Fibroblast of villous mesenchyme (primary cell): ENCODE measurements around the gene RBM28. TPM values are rescaled to one million over a fixed set of nuclear protein-coding genes. Genes with fewer than 3 reads are reported as not detected.

Experiments used
- DNase-seq: peaks from one replicate; pipeline ENCODE4 v3.0.0-alpha.2; 2010; ENCODE audit warnings: low read depth
- H3K4me3 ChIP-seq: 2 replicates; pipeline ENCODE4 v1.5.1; 2011; ENCODE audit warnings: low read depth, mild to moderate bottlenecking, low read length
- total RNA-seq: library from RNA; depleted of rRNA; stranded (reverse); fragments of >200 nt; gene quantifications from 2 replicates; pipeline ENCODE4 v1.2.3, GENCODE V29; 2012
- TF ChIP-seq, protein P1 (sequence below): IDR thresholded peaks from 2 replicates; pipeline ENCODE4 v1.5.1; 2012; ENCODE audit warnings: low read depth, mild to moderate bottlenecking, low read length; ENCODE audit not compliant: insufficient read depth

The RBM28 gene
- total RNA-seq, 1 donor = 7.3 TPM

DNA sequence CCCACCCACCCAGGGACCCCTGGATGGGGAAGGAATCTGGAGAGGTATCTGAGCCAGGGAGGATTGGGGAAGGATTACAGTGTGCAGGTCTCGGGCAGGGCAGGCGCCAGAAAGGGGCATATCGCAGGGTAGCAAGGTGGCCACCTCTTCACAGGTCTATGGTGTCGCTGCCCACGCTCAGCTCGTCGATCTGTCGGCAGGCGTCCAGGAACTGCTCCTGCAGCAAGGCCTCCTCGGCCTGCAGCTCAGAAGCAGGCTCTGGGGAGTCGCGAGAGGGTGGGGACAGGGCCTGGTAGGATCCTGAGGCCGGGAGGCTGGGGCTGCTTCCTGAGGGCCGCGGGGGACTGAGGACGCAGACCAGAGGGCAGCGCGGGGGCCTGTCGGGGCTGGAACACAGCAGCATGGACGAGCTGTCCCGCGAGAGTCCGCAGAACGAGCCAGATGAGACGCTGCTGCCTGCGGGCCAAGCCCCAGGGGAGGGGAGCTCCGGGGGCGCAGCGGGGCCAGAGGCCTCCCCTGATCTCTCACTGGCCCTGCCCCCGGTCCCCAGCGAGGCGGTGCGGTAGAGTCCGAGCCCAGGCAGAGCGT is 7.1 kb upstream of the RBM28 start:
- H3K4me3 ChIP-seq = no peak overlapping the region
- DNase-seq = no peak
- TF ChIP-seq, protein P1, sequence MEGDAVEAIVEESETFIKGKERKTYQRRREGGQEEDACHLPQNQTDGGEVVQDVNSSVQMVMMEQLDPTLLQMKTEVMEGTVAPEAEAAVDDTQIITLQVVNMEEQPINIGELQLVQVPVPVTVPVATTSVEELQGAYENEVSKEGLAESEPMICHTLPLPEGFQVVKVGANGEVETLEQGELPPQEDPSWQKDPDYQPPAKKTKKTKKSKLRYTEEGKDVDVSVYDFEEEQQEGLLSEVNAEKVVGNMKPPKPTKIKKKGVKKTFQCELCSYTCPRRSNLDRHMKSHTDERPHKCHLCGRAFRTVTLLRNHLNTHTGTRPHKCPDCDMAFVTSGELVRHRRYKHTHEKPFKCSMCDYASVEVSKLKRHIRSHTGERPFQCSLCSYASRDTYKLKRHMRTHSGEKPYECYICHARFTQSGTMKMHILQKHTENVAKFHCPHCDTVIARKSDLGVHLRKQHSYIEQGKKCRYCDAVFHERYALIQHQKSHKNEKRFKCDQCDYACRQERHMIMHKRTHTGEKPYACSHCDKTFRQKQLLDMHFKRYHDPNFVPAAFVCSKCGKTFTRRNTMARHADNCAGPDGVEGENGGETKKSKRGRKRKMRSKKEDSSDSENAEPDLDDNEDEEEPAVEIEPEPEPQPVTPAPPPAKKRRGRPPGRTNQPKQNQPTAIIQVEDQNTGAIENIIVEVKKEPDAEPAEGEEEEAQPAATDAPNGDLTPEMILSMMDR = no peak

DNA sequence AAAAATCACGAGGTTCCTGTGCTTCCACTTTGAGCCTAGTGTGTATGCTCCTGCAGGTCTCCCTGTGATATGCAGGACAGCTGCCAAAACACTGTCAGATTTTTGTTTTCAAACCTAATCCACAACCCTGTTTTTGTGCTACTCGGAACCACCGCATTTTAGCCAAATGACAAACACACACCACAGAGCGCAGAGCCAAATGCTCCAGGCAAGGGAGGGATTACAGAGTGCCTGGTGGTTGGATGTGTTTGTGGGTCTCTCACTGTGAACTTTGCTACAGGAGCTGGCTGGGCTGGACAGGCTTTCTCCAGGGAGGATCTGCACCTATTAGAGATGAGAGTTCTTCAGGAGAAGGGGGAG is 5.7 kb upstream of the RBM28 start:
- no peak overlapping the region for H3K4me3 ChIP-seq
- no peak for DNase-seq
- TF ChIP-seq, protein P1 = no peak

DNA sequence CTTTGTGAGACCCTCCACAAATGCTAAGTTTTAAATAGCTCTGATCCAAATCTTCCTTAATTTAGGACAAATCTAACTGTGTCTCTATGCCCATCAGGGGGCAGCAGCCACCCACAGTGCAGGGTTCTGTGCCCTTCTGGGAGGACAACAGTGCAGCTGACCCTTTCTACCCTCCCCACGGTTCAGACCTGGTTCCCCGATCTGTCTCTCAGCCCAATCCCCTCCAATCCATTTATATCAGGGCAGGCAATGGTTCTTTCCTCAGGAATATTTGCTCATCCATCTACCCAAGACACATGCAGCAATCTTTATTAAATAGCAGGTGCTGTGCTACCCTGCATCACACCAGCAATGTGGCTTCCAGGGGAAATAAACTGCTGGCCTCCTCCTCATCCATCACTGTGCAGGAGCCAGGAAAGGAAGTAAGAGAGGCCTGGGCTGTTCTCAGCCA is 4.0 kb upstream of the RBM28 start:
- no peak overlapping the region for H3K4me3 ChIP-seq
- DNase-seq = peak; percentile 59
- TF ChIP-seq, protein P1 = peak; percentile 83

DNA sequence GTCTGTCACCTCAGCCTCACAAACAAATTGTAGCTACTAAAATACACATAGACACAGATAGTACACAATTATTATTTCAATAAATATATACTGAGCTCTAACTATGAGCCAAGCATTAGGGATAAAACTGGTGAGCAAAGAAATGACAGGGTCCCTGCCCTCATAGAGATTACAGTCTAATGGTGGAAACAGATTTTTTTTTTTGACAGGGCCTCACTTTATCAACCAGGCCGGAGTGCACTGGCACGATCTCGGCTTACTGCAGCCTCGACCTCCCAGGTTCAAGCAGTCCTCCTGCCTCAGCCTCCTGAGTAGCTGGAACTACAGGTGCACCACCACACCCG is 695 bp upstream of the RBM28 start:
- H3K4me3 ChIP-seq = no peak overlapping the region

DNA sequence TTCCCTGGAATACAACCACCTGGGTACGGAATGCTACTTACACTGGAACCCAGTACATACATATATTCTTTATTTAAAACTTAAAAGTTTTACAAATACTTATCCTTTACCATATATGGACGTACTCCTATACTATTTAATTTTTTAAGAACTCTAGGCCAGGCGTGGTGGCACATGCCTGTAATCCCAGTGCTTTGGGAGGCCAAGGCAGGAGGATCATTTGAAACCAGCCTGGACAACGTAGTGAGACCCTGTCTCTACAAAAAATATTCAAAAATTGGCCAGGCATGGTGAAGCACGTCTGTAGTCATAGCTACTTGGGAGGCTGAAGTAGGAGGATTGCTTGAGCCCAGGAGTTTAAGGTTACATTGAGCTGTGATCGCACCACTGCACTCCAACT is 2.0 kb downstream of the RBM28 start:
- TF ChIP-seq, protein P1 = no peak
- no peak overlapping the region for H3K4me3 ChIP-seq
- no peak for DNase-seq

More for the DNA sequence above, 695 bp upstream of the RBM28 start:
- no peak for DNase-seq
- TF ChIP-seq, protein P1 = no peak

DNA sequence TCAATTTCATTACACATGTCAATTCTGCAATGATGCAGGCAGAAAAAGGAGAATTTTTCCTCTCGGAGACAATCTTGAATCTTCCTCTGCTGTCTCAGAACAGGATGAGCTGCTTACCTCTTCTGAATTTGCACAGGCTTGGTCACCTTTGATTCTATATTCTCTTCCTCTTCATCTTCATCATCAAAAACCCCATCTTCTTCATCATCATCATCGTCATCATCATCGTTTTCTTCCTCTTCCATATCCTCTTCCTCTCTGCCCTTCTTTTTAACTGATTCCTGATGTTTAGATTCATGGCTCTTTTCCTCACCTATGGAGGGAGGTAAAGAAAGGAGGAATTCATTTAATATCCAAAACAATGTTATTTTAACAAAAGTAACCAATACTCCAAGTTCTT is 8.0 kb downstream of the RBM28 start:
- H3K4me3 ChIP-seq = no peak overlapping the region
- TF ChIP-seq, protein P1 = no peak
- DNase-seq = no peak

DNA sequence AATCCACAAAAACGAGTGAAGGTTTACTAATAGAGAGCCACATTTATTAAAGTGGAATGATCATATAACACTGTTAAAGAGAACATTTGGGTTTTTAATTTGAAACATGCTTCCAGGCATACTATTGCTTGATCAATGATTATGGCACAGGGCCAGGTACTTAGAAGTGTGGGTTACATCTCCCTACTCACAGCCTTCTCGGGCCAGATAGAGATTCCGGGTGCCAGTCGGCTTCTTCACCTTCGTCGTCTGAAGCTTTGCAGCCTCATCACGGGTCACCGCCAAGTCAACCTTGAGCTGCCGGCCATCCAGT is 19.4 kb downstream of the RBM28 start:
- DNase-seq = no peak
- TF ChIP-seq, protein P1 = no peak
- H3K4me3 ChIP-seq = no peak overlapping the region
